Amygdala (tissue), 56 donors: Measurements from ENCODE around the gene TDRKH.

Experiments
- DNase-seq, 56 donors: peaks; one replicate each; lab custom pipeline; 2025; lab: John Stamatoyannopoulos, UW

The TDRKH gene

DNA sequence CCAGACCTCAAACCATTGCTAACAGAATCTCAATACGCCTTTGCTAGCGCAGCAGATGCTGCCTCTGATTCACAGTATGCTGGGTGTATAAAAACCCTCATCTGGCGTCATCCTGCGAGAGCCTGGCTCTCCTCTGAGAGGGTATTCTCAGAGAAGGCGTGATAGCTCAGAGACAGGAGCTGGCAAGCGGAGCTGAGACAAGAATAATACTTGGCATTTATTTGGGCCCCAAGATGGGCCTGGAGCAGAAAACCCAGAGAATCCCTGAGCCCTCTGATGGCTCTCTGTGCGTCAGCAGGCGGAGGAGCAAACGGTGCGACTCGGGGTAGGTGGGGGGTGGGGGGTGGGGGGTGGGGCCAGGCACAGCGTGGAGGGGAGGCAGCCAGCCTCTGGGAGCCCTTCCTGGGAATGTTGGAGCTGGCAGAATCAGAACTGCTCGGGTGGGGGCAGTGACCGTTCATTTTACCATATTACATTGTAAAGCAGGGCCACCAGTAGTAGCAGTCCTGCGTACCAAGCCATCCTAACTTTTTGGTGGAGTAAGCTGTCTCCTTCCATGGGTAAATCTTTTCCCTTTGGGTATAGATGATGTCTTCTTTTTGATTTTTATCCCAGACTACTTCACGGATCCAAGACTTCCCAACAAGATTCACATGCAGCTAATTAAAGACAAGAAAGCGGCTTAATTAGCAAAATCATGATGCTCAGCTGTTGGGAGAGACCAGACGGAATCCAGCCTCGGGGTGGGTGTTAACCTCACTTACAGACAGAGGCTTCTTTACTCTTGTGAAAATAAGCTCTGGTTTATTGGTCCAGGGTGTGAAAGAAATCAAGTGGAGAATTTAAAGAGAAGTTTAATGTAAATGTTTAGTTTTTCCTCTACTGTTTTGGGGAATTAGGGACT, 61.9 kb downstream of the TDRKH start:
- peak in 42 of 56 donors; percentile 20 to 85 (median 60) for DNase-seq

DNA sequence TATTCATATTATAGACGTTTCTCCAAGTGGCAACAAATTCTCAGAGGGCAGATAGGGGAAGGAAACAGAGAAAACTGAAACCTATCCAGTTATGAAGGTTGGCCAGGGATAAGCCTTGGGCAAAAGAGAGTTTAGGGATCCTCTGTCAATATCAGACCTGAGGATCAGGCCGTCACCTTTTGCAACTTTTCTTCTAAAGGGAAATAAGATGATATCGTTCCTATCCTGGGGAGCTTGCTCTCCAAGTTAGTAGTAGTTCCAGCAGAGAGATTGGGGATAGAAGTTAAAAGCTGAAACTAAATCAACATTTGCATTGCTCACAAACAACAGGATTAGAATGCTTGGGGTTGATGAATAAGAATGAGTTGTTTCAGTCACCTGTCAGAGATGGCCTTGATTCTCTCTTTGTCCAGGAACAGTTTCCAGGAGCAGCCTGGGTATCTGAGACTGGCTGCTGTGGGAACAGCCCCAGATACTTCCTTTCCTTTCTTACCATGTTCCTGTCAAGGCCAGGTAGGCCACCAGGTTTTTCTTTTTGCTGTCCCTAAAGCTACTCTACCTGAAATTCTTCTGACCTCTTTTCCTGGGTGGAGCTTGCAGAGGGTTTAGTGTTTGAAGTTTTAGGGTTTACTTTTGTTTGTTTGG, 66.5 kb downstream of the TDRKH start:
- no peak for DNase-seq
